ENCODE measurements around the gene COBL.

COBL gene

DNA sequence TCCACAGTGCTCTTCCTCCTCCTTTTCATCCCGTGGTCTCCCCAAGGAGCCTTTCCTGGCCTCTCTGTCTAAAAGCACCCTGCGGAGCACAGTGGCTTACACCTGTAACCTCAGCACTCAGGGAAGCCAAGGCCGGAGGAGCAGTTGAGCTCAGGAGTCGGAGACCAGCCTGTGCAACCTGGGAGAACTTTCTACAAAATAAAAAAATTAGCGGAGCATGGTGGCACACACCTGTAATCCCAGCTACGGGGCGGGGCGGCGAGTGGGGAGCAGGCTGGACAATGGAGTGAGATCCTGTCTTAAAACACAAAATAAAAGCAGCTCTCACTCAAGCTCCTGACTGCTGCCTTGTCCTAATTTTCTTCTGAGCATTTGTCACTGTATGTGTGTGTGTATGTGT, 1.4 kb upstream of the COBL start:
- Histone ChIP-seq H4K20me1 (ENCODE audit: control insufficient read depth, insufficient read depth, low read depth, low read length) (no peaks in the 10 kb centered on the region), H3K79me2 (ENCODE audit: control insufficient read depth, low read length) (no peaks in the 10 kb centered on the region), H3K27me3 (ENCODE audit: control insufficient read depth, low read length) (no peaks in the 10 kb centered on the region), H3K9me3 (ENCODE audit: control insufficient read depth, insufficient read depth, low read length) (peaks cover 6% of the 10 kb centered on the region; the same call in 1 of the 2 replicates), H3K4me3 (ENCODE audit: low read length) (no peak overlapping the region), H3F3A (ENCODE audit: control insufficient read depth, insufficient read depth) (no peaks in the 10 kb centered on the region), H3K4me2 (ENCODE audit: low read length) (no peak overlapping the region), H3K27ac (ENCODE audit: low read depth, low read length) (no peak overlapping the region), H3K4me1 (ENCODE audit: control insufficient read depth, low read length) (no peaks in the 10 kb centered on the region), H3K36me3 (ENCODE audit: control insufficient read depth, low read length) (no peaks in the 10 kb centered on the region), H3K9me2 (replicated peaks; ENCODE audit: control insufficient read depth, low read length) (no peaks in the 10 kb centered on the region)
- no peak for TF ChIP-seq EZH2phosphoT487 (IDR thresholded peaks at IDR 0.05; ENCODE audit: borderline replicate concordance, low read length)
- TF ChIP-seq, protein P1, sequence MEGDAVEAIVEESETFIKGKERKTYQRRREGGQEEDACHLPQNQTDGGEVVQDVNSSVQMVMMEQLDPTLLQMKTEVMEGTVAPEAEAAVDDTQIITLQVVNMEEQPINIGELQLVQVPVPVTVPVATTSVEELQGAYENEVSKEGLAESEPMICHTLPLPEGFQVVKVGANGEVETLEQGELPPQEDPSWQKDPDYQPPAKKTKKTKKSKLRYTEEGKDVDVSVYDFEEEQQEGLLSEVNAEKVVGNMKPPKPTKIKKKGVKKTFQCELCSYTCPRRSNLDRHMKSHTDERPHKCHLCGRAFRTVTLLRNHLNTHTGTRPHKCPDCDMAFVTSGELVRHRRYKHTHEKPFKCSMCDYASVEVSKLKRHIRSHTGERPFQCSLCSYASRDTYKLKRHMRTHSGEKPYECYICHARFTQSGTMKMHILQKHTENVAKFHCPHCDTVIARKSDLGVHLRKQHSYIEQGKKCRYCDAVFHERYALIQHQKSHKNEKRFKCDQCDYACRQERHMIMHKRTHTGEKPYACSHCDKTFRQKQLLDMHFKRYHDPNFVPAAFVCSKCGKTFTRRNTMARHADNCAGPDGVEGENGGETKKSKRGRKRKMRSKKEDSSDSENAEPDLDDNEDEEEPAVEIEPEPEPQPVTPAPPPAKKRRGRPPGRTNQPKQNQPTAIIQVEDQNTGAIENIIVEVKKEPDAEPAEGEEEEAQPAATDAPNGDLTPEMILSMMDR (IDR thresholded peaks at IDR 0.05; ENCODE audit: low read depth, low read length, poor library complexity, severe bottlenecking) = no peak

DNA sequence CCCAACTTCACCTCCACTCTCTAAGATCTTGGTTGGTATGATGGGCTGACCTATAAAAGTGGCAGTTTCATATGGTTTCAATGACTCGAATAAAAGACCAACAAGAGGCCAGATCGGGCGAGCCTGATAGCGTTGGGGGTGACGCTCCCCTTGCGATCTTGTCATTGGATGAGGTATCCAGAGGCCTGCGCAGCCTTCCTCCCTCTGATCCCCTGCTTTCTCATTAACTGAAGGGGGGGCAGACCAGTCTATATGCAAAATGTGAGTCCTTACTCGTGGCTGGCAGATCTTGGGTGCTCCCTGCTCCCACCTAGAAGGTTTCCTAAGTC, 937 bp upstream of the COBL start:
- TF ChIP-seq, protein P1 (IDR thresholded peaks at IDR 0.05; ENCODE audit: low read depth, low read length, poor library complexity, severe bottlenecking) = no peak
- no peak for TF ChIP-seq EZH2phosphoT487 (IDR thresholded peaks at IDR 0.05; ENCODE audit: borderline replicate concordance, low read length)
- Histone ChIP-seq H3K4me3 (ENCODE audit: low read length) (no peak overlapping the region), H3K27ac (ENCODE audit: low read depth, low read length) (no peak overlapping the region), H3K36me3 (ENCODE audit: control insufficient read depth, low read length) (no peaks in the 10 kb centered on the region), H4K20me1 (ENCODE audit: control insufficient read depth, insufficient read depth, low read depth, low read length) (no peaks in the 10 kb centered on the region), H3F3A (ENCODE audit: control insufficient read depth, insufficient read depth) (no peaks in the 10 kb centered on the region), H3K79me2 (ENCODE audit: control insufficient read depth, low read length) (no peaks in the 10 kb centered on the region), H3K27me3 (ENCODE audit: control insufficient read depth, low read length) (no peaks in the 10 kb centered on the region), H3K9me3 (ENCODE audit: control insufficient read depth, insufficient read depth, low read length) (peaks cover 6% of the 10 kb centered on the region; the same call in 1 of the 2 replicates), H3K4me1 (ENCODE audit: control insufficient read depth, low read length) (no peaks in the 10 kb centered on the region), H3K9me2 (replicated peaks; ENCODE audit: control insufficient read depth, low read length) (no peaks in the 10 kb centered on the region), H3K4me2 (ENCODE audit: low read length) (no peak overlapping the region)

DNA sequence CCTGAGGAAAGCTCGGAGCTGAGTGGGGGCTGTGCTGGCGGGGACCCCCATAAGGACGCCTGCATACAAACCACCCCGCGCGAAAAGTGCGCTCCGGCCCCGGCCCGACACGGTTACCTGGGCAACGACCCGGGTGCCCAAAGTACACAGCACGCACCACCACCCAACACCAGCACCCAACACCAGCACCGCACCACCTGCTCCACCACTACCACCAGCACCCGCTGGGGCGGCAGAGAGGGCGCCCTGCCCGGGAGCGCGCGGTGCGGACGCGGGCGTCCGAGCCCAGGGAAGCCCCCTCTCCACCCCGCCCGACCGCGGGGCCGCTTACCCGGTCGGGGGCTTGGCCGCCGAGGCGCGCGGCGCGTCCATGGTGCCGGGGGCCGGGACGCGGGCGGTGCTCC, 345 bp downstream of the COBL start:
- H3K4me3 ChIP-seq (ENCODE audit: low read length) = no peak overlapping the region
- H3K4me1 ChIP-seq (ENCODE audit: control insufficient read depth, low read length) = no peaks in the 10 kb centered on the region
- H3K36me3 ChIP-seq (ENCODE audit: control insufficient read depth, low read length) = no peaks in the 10 kb centered on the region
- H3K9me3 ChIP-seq (ENCODE audit: control insufficient read depth, insufficient read depth, low read length) = peaks cover 6% of the 10 kb centered on the region; the same call in 1 of the 2 replicates
- TF ChIP-seq, protein P1 (IDR thresholded peaks at IDR 0.05; ENCODE audit: low read depth, low read length, poor library complexity, severe bottlenecking) = no peak
- TF ChIP-seq EZH2phosphoT487 (IDR thresholded peaks at IDR 0.05; ENCODE audit: borderline replicate concordance, low read length) = no peak
- no peak overlapping the region for H3K4me2 ChIP-seq (ENCODE audit: low read length)
- no peaks in the 10 kb centered on the region for H3K79me2 ChIP-seq (ENCODE audit: control insufficient read depth, low read length)
- H3K27ac ChIP-seq (ENCODE audit: low read depth, low read length) = no peak overlapping the region
- H3K9me2 ChIP-seq (replicated peaks; ENCODE audit: control insufficient read depth, low read length) = no peaks in the 10 kb centered on the region
- H3K27me3 ChIP-seq (ENCODE audit: control insufficient read depth, low read length) = no peaks in the 10 kb centered on the region
- H3F3A ChIP-seq (ENCODE audit: control insufficient read depth, insufficient read depth) = no peaks in the 10 kb centered on the region
- no peaks in the 10 kb centered on the region for H4K20me1 ChIP-seq (ENCODE audit: control insufficient read depth, insufficient read depth, low read depth, low read length)
